RWPE1 (cell line): ENCODE data around the gene LRP1B.

Experiments used
- CTCF ChIA-PET: fragments of 350-600 bp; sonication (Branson Sonifier 250); formaldehyde crosslinking; extraction: SDS; loops from one replicate; lab custom pipeline; 2021; lab: Yijun Ruan, JAX
- POLR2A ChIA-PET: fragments of 400-600 bp; formaldehyde crosslinking; extraction: SDS; loops from one replicate; lab custom pipeline; 2020; ENCODE audit warnings: antibody characterized with exemption; ENCODE audit not compliant: low non-redundant PET; lab: Yijun Ruan, JAX
- DNase-seq: peaks from one replicate; pipeline ENCODE4 v3.0.0; 2012; ENCODE audit warnings: low spot score
- H3K27ac ChIP-seq: fragments of 450-650 bp; 2 replicates; pipeline ENCODE4 v1.5.1; 2017
- TF ChIP-seq, protein P1 (sequence below): fragments of 450-650 bp; conservative IDR thresholded peaks from 2 replicates; pipeline ENCODE4 v1.5.1; 2017; ENCODE audit warnings: low read depth, mild to moderate bottlenecking

Gene LRP1B

DNA sequence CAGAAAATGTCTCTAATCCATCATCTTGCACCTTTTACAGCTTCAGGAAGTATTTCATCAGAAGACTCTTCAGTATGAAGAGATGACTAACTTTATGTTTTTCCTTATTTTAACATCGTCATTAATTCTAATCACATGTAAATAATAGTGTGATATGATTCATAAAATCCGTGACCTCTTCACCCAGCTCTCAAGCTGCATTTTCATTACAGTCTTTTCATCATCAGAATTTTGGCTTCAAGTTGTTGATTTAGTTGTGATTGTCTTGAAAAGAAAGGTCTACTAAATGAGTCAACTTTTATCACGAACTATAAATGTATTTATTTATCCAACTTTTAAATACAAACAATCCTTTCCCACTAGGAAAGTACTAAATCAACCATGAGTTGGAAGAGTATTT is 410.3 kb downstream of the LRP1B start:
- DNase-seq = no peak
- ChIA-PET CTCF (no interaction called here), POLR2A (no interaction called here)
- TF ChIP-seq, protein P1, sequence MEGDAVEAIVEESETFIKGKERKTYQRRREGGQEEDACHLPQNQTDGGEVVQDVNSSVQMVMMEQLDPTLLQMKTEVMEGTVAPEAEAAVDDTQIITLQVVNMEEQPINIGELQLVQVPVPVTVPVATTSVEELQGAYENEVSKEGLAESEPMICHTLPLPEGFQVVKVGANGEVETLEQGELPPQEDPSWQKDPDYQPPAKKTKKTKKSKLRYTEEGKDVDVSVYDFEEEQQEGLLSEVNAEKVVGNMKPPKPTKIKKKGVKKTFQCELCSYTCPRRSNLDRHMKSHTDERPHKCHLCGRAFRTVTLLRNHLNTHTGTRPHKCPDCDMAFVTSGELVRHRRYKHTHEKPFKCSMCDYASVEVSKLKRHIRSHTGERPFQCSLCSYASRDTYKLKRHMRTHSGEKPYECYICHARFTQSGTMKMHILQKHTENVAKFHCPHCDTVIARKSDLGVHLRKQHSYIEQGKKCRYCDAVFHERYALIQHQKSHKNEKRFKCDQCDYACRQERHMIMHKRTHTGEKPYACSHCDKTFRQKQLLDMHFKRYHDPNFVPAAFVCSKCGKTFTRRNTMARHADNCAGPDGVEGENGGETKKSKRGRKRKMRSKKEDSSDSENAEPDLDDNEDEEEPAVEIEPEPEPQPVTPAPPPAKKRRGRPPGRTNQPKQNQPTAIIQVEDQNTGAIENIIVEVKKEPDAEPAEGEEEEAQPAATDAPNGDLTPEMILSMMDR = no peak
- no peak overlapping the region for H3K27ac ChIP-seq

DNA sequence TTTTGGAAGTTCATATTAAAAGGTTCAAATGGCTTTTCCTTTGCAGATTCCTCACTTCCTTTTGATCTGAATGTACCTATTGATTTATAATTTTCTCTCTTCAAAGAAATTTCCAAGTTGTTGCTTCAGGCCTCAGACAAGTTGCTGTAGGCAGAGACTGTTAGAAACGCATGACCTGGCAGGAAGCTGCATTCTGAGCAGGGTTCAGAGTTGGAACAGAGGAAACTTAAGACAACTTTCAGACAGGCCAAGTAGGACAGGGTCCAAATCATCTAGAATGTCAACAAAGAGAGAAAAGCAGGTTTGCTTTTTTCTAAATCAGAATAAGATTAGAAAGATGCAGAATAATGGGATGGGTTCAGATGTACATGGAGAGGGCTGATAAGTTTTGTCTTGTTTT is 416.3 kb downstream of the LRP1B start:
- ChIA-PET CTCF (no interaction called here), POLR2A (no interaction called here)
- TF ChIP-seq, protein P1 = no peak
- no peak overlapping the region for H3K27ac ChIP-seq
- DNase-seq = no peak

DNA sequence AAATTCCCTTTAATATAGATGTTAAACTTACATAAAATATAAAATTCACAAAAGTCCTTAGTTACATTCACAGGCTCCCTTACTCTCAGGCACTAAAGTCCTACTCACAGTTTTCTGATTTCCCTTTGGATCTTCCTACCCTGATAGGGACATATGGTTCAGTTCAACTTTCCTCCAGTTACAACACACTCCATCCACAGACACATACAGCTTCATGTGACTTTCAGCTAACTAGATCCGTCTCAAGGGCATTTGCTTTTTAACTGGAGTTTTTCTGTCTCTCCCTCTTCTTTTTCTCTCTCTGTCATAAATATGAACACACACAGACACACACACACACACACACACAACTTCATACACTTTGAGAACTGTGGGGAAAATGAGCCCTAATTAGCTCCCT is 419.2 kb downstream of the LRP1B start:
- ChIA-PET CTCF (no interaction called here), POLR2A (no interaction called here)
- no peak for DNase-seq
- H3K27ac ChIP-seq = no peak overlapping the region
- TF ChIP-seq, protein P1 = no peak

DNA sequence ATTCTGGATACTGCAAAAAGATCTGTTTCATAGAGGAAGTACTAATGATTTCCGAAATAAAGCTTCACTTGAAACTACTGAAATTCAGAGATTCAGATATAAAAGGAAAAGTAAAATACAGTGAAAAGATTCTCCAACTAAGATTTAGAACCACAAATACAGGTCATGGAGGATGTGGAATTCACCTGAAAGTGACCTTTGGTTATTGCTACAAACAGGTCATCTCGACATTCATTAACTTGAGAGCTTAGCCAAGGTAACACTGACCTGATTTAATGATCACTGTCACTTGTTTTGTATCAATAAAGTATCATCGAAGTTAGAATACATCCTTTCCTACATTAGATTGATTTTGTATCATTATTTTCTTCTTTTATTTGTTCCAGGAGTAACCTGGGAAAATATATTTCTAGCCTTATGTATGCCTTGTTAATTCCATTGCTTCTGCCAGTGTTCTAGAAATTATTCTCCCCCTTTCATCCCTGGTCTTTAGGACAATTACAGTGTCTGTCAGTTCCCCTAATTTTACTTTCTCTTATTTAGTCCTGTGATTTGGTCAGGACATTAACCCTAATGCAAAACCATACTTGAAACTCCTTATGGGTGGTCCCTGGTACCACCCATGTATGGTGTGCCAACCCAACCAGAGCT is 420.1 kb downstream of the LRP1B start:
- CTCF ChIA-PET = no interaction called here
- H3K27ac ChIP-seq = no peak overlapping the region
- no peak for DNase-seq
- POLR2A ChIA-PET = no interaction called here
- TF ChIP-seq, protein P1 = no peak

DNA sequence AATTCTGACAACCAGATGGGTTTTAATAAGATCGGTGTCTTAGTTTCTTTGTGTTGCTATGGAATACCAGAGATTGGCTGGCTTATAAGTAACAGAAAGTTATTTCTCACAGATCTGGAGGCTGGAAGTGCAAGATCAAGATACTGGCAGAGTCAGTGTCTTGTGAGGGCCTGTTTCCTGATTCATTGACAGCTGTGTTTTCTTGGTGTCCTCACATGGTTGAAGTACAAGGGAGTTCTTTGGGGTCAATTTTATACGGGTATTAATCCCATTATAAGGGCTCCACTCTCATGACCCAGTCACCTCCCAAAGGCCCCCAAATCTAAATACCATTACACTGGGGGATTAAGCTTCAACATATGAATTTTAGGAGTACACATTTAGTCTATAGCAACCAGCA is 421.1 kb downstream of the LRP1B start:
- TF ChIP-seq, protein P1 = no peak
- POLR2A ChIA-PET = no interaction called here
- CTCF ChIA-PET = no interaction called here
- no peak overlapping the region for H3K27ac ChIP-seq
- DNase-seq = no peak

DNA sequence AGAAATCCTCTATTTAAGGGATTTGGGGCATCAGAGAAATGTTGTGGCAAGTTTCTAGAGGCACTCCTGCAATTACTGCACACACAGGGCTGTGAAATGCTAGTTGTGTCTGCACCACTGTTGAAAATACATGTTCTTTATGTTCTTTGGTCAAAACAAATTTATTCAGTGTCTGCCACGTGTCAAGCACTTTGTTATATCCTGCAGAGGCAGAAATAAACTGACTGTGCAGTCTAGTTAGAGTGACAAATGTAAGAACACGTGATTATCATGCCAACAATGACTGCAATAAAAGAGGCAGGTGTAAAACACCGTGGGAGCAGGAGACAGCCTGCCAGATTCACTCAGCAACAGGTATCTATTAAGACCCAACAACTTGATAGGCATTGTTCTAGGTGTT is 423.3 kb downstream of the LRP1B start:
- H3K27ac ChIP-seq = no peak overlapping the region
- no peak for DNase-seq
- TF ChIP-seq, protein P1 = no peak
- ChIA-PET CTCF (no interaction called here), POLR2A (no interaction called here)

DNA sequence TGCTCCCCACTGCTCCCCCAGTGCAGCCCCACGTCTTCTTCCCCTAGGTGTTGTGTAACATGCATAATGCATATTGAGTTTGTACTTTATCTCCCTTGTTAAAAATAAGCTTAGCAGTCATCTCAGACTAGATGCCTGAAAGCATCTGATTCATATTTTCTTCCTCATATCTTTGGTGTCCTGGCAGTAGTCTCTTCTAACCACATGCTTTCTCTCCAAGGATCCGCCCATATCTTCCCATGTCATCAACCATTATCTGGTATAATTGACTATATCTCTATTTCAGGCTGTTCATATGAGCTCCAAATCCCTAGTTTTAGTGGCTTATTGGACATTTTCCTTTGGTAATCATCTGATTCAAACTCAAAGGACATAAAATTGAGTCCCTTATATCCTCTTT is 426.3 kb downstream of the LRP1B start:
- CTCF ChIA-PET = interaction anchor here (0.6 kb wide), 1 partner anchor 448 kb away, joined by 4 read pairs; no protein-coding TSS in a partner anchor
- no peak for DNase-seq
- no peak overlapping the region for H3K27ac ChIP-seq
- POLR2A ChIA-PET = no interaction called here
- TF ChIP-seq, protein P1 = no peak
